ENCODE results near the gene AP4E1. TPM values are rescaled to one million over a fixed set of nuclear protein-coding genes. Genes with fewer than 3 reads are reported as not detected.

AP4E1 gene
- total RNA-seq, 1 donor from 2014 or later, result 5.2 TPM

DNA sequence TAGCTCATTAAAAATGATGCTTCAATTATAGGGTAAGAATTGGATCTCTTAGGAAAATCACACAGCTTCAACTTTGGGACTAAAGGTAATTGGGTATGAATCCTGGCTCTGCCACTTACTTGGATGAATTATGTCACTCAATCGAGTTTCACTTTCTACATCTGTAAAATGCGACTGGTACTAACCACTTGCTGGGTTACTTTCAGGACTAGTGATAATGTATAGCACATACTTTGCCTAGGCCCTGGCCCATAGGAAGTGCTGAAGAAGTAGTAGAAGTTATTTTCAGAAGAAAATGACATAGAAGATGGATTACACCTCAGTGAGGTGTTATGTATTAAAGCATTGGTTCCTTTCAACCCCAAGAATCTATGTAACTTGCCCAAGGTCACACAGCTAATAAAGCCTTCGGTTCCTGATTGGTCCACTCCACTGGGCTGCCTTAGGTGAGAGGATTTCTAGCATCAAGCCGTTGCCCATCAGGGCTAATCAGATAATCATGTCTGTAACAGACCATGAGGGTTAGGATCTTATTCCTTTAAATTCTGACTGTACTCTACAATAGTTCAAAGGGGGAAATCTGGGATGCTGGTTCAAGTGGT is 29.4 kb upstream of the AP4E1 start:
- Histone ChIP-seq H3K9me3 (no peaks in the 10 kb centered on the region), H3K4me3 (no peak overlapping the region), H3K27ac (no peak overlapping the region), H3K4me1 (no peaks in the 10 kb centered on the region), H3K27me3 (no peaks in the 10 kb centered on the region), H3K36me3 (no peaks in the 10 kb centered on the region)
- DNase-seq (ENCODE audit: low spot score in 2 of 2), result no peak
- TF ChIP-seq, protein P1, sequence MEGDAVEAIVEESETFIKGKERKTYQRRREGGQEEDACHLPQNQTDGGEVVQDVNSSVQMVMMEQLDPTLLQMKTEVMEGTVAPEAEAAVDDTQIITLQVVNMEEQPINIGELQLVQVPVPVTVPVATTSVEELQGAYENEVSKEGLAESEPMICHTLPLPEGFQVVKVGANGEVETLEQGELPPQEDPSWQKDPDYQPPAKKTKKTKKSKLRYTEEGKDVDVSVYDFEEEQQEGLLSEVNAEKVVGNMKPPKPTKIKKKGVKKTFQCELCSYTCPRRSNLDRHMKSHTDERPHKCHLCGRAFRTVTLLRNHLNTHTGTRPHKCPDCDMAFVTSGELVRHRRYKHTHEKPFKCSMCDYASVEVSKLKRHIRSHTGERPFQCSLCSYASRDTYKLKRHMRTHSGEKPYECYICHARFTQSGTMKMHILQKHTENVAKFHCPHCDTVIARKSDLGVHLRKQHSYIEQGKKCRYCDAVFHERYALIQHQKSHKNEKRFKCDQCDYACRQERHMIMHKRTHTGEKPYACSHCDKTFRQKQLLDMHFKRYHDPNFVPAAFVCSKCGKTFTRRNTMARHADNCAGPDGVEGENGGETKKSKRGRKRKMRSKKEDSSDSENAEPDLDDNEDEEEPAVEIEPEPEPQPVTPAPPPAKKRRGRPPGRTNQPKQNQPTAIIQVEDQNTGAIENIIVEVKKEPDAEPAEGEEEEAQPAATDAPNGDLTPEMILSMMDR (IDR thresholded peaks at IDR 0.05), result no peak
- intact Hi-C loops (cut with DNase I), result no loop called here

DNA sequence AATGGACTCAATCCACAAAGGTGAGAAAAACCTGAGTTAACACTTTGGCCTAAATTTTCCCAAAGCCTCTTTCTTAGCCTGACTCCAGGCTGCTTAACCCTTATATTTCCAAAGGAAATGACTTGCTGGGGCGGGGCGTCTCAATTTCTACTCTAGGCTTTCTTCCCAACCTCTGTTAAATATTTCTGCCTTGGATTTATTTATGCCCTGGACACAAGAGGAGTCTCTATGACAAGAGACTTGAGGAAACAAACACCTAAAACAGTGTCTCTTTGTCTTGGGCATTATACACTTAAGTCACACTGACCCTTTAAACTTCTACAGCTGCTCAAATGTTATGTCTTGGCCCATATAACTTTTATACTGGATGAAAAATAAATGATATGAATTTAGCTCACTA is 28.3 kb upstream of the AP4E1 start:
- Histone ChIP-seq H3K27me3 (no peaks in the 10 kb centered on the region), H3K4me1 (no peaks in the 10 kb centered on the region), H3K4me3 (no peak overlapping the region), H3K27ac (peak overlapping the region; percentile 8 to 49), H3K9me3 (no peaks in the 10 kb centered on the region), H3K36me3 (no peaks in the 10 kb centered on the region)
- TF ChIP-seq, protein P1 (IDR thresholded peaks at IDR 0.05), result no peak
- intact Hi-C loops (cut with DNase I), result loop anchor here (5.0 kb wide), 1 partner anchor 113 kb away; the partner anchor contains the start of gene SPPL2A
- no peak for DNase-seq (ENCODE audit: low spot score in 2 of 2)

DNA sequence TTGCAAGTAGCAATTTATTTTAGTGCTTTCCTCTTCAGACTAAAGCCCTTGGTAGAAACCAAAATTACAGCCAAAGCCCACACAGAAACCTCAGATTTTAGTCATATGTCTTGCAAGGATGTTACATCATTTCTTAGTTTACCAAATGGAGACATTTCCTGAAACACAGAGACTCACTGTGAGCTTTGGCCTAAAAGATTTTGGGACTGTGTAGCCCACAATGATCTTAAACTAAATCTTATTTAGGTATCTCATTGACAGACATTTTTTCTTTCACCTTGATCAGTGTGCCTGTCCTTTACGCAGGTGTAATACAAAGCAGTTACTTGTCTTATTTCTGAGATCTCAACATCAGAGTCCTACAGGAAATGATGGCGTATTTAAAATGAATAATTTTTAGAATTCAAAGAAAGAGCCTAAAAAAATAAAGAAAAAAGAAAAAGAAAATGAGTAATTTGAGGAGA is 27.8 kb upstream of the AP4E1 start:
- TF ChIP-seq, protein P1 (IDR thresholded peaks at IDR 0.05), result no peak
- intact Hi-C loops (cut with DNase I), result loop anchor here (5.0 kb wide), 1 partner anchor 113 kb away; the partner anchor contains the start of gene SPPL2A
- no peak overlapping the region for H3K4me3 ChIP-seq
- H3K36me3 ChIP-seq, result no peaks in the 10 kb centered on the region
- H3K27me3 ChIP-seq, result no peaks in the 10 kb centered on the region
- no peak for DNase-seq (ENCODE audit: low spot score in 2 of 2)
- peak overlapping the region; percentile 16 to 49 for H3K27ac ChIP-seq
- H3K4me1 ChIP-seq, result peaks cover 2 to 3% of the 10 kb centered on the region in 2 donors
- no peaks in the 10 kb centered on the region for H3K9me3 ChIP-seq

DNA sequence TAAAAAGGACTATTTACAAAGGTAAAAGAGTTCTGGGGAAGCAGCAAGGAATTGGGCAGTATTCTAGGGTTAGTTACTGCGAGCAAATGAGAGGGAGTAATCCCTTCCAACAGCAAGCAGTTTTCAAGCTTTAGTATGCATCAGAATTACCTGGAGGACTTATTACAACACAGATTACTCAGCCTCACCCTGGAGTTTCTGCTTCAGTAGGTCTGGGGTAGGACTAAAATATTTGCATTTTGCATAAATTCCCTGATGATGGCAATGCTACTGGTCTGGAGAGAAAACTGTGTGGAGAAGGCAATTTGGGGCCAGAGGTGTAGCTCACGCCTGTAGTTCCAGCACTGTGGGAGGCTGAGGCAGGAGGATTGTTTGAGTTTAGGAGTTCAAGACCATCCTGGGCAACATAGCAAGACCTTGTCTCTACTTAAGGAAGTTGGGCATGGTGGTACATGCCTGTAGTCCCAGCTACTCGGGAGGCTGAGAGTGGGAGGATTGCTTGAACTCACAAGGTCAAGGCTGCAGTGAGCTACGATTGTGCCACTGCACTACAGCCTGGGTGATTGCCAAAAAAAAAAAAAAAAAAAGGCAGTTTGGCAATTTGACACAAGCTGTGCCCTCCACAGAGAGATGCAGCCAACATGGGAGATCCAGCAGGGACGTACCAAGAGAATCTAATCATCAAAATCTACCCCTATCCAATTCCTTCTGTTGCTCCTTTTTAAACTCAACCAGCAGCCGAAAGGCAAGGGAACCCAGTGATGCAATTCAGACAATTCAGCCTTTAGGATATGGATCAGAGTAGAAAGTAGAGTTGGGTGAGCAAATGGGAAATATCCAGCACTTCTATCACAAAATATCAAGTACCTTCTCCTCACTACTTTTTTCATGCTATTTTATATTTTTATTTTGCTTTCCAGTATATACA is 27.1 kb upstream of the AP4E1 start:
- intact Hi-C loops (cut with DNase I), result loop anchor here (5.0 kb wide), 1 partner anchor 114 kb away; the partner anchor contains the start of gene SPPL2A
- no peak for DNase-seq (ENCODE audit: low spot score in 2 of 2)
- no peaks in the 10 kb centered on the region for H3K36me3 ChIP-seq
- no peak overlapping the region for H3K4me3 ChIP-seq
- TF ChIP-seq, protein P1 (IDR thresholded peaks at IDR 0.05), result no peak
- H3K27me3 ChIP-seq, result no peaks in the 10 kb centered on the region
- peaks cover 2 to 3% of the 10 kb centered on the region in 2 donors for H3K4me1 ChIP-seq
- H3K27ac ChIP-seq, result peak overlapping the region; percentile 16 to 49
- no peaks in the 10 kb centered on the region for H3K9me3 ChIP-seq

DNA sequence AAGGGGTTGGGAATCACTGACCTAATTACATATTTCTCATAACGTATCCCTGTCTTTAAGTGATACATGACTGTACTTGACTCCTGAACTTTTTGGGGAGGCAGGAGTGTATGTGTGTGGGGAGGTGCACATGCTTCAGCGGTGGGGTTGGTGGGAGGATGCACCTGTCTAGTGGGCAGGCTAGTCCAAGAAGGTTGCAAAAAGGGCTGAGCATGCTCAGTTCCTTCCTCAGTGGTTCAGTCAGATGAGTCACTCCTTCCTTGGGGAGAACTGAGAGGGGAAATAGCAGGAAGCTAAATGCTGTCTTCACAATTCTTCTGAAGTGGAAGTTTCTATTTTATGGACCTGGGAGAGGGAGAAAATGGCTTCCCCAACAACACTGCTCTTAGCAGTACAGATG is 24.6 kb upstream of the AP4E1 start:
- no peak for DNase-seq (ENCODE audit: low spot score in 2 of 2)
- intact Hi-C loops (cut with DNase I), result loop anchor here (5.0 kb wide), 1 partner anchor 117 kb away; the partner anchor contains the start of gene SPPL2A

More for the DNA sequence above, 24.6 kb upstream of the AP4E1 start:
- peaks cover 2 to 3% of the 10 kb centered on the region in 2 donors for H3K4me1 ChIP-seq
- no peak overlapping the region for H3K27ac ChIP-seq
- no peaks in the 10 kb centered on the region for H3K36me3 ChIP-seq
- no peaks in the 10 kb centered on the region for H3K27me3 ChIP-seq
- no peak overlapping the region for H3K4me3 ChIP-seq
- no peaks in the 10 kb centered on the region for H3K9me3 ChIP-seq
- TF ChIP-seq, protein P1 (IDR thresholded peaks at IDR 0.05), result no peak
